Stimulated activated CD4-positive, alpha-beta T cell treated with anti-CD3 and anti-CD28 coated beads, Interleukin-15, amount 100 ng/mL, for 48 hours (primary cell): ENCODE data around the gene CHRNB1.

Source experiments
- DNase-seq, 2 donors: peaks; one replicate each; pipeline ENCODE4 v3.0.0-alpha.2; 2020; ENCODE audit warnings: low read depth in 2 of 2

CHRNB1 gene

GRCh38 chr17:7437950-7438614, 6.8 kb upstream of the CHRNB1 start:
- DNase-seq = no peak

GRCh38 chr17:7438656-7439460, 6.0 kb upstream of the CHRNB1 start:
- no peak for DNase-seq

- DNase-seq = no peak
These were observed 5.3 kb upstream of the CHRNB1 start, which contains the start of gene FGF11 for GRCh38 chr17:7439462-7440112. TSS of gene FGF11 (plus strand) at chr17:7439512. CDS start at chr17:7439621, 109 bp downstream.

DNA sequence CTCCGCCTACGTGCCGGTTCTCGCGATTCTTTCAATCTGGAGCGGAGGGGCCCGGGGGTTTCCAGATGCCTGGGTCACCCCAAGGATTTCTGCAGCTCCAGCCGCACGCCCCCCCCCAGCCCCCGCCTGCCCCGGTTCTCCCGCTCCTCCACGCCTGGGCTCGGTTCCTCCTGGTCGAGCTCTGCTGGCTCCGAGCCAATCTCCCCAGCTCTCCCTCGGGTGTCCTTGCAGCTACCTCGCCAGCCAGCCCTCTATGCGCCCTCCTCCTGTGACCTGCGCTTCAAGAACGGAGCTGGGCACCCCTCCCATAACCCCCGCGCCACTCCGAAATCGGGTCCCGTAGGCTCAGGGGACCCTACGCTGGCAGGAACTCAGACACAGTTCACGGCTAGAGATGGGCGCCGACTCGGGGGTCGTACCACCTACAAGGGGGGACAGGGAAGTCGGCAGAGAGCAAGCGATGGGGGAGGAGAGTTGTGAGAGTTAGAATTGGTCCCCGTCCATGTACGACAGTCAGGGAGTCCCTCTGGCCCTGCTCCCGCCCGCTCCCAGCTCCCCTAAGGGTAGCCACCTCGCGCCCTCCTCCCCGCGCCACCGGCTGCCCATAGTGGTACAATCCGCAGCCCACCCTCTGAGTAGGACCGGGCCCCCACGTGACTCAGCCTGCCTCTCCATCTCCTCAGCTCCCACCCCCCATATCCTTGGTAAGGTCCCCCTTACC, 4.6 kb upstream of the CHRNB1 start:
- DNase-seq = no peak

- DNase-seq = no peak
These were observed 4.0 kb upstream of the CHRNB1 start for GRCh38 chr17:7440834-7441195.

GRCh38 chr17:7441266-7441665, 3.6 kb upstream of the CHRNB1 start:
- DNase-seq = no peak

DNA sequence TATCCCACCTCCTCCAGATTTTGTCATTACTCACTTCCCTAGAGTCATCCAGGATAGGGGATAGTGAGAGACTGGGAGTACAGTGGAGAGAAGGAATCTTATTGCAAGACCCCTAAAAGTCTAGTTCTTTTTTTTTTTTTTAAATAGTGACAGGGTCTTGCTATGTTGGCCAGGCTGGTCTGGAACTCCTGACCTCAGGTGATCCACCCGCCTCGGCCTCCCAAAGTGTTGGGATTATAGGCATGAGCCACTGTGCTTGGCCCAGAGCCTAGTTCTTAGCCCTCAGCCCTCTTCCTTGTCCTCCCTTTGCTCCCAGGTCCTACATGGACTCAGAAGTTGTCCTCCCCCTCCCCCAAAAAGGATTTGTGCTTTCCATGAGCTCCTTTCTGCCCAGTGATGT, 2.7 kb upstream of the CHRNB1 start:
- DNase-seq = no peak

GRCh38 chr17:7443499-7444485, 1.1 kb upstream of the CHRNB1 start:
- DNase-seq = no peak

- DNase-seq = no peak
These were observed 733 bp downstream of the CHRNB1 start for GRCh38 chr17:7445619-7445968.

- DNase-seq = no peak
These were observed 3.6 kb downstream of the CHRNB1 start for GRCh38 chr17:7448461-7448860.

- DNase-seq = no peak
These were observed 15.2 kb downstream of the CHRNB1 start for GRCh38 chr17:7459961-7460545.

DNA sequence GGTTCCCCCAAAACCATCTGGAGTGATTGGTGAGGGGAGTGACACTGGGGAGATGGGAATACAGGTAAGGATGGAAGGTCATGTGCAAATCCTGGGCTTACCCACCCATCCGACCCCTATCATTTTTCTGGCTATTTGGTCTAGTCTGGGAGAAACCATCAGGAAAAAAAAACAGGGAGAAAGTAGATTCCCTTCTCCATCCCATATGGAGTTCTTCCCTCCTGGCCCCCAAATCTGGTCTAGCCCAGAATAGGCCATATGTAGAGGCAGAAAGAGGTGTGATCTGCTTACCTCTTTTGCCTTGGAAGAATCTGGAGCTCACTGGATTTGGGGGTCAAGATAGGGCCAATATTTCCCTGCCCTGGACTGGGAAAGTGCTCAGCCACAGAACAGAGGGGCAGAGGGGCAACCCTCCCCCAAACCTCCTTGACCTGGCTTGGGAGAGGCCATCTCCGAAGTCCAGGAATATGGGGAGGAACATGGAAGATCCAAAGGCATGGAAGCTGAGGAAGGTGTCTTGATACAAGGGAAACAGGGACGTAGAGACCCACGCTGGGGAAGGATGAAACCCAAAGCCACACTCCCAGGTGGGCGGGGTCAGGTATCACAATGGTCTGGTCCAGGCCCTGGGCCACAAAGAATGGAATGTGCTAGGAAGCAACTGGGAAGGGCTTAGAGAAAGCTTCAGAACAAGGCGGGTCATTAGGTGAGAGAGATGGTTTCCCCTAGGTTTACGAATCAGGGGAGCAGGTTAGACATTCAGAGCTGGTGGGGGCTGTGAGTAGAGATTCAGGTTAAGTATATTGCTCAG, 16.2 kb downstream of the CHRNB1 start:
- no peak for DNase-seq

GRCh38 chr17:7462474-7463371, 17.9 kb downstream of the CHRNB1 start:
- no peak for DNase-seq

DNA sequence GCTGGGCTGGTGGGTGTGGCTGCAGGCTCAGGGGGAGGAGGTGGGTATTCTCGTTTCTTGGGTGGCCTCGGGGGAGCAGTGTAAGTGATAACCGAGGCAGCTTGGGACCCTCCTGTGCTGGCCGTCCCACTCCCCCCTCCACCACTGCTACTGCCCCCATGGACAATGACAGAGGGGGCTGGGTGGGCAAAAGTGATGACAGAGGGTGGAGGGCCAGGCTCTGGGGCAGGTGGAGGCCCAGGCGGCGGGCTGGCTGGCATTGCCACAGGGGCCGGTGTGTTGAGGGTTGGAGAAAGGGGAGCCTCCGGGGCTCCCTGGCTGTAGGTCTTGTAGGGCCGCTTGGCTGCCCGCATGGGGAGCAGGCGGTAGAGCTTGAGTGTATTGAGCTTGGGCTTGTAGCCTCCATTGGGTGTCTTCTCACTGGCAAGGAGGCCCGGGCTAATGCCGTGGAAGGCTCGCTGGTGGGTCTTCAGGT, 18.5 kb downstream of the CHRNB1 start:
- DNase-seq = no peak

GRCh38 chr17:7464081-7464480, 19.2 kb downstream of the CHRNB1 start:
- no peak for DNase-seq

- no peak for DNase-seq
These were observed 20.9 kb downstream of the CHRNB1 start for GRCh38 chr17:7465597-7466275.

- no peak for DNase-seq
These were observed 21.4 kb downstream of the CHRNB1 start for GRCh38 chr17:7466318-7466638.

- no peak for DNase-seq
These were observed 21.9 kb downstream of the CHRNB1 start for GRCh38 chr17:7466639-7467341.
